ENCODE measurements around the gene MOCOS. TPM values are rescaled to one million over a fixed set of nuclear protein-coding genes. Genes with fewer than 3 reads are reported as not detected.

Gene MOCOS
- total and polyA plus RNA-seq, 2 of the 13 experiments (the other 11 are each of a cell fraction or from before 2014, with no cell fraction given): 7.7 to 15.4 TPM

DNA sequence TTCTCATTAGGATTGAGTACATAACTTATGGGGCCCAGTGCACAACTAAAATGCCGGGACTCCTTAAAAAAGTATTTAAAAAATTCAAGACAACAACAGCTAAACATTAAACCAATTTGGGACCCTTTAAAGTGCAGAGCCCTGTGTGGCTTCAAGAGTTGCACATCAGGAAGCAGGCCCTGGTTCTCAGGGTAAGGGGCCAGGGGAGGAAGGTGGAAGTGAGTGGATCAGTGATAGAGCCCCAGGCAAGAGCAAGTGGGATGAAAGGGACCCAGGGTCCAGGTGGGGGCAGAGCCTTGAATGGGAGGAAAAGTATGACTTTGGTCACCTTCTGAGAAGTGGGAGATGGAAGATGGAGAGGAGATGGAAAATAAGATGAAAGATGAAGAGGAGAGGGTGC, 107.9 kb downstream of the MOCOS start (continued):
- TF ChIP-seq, protein P1, sequence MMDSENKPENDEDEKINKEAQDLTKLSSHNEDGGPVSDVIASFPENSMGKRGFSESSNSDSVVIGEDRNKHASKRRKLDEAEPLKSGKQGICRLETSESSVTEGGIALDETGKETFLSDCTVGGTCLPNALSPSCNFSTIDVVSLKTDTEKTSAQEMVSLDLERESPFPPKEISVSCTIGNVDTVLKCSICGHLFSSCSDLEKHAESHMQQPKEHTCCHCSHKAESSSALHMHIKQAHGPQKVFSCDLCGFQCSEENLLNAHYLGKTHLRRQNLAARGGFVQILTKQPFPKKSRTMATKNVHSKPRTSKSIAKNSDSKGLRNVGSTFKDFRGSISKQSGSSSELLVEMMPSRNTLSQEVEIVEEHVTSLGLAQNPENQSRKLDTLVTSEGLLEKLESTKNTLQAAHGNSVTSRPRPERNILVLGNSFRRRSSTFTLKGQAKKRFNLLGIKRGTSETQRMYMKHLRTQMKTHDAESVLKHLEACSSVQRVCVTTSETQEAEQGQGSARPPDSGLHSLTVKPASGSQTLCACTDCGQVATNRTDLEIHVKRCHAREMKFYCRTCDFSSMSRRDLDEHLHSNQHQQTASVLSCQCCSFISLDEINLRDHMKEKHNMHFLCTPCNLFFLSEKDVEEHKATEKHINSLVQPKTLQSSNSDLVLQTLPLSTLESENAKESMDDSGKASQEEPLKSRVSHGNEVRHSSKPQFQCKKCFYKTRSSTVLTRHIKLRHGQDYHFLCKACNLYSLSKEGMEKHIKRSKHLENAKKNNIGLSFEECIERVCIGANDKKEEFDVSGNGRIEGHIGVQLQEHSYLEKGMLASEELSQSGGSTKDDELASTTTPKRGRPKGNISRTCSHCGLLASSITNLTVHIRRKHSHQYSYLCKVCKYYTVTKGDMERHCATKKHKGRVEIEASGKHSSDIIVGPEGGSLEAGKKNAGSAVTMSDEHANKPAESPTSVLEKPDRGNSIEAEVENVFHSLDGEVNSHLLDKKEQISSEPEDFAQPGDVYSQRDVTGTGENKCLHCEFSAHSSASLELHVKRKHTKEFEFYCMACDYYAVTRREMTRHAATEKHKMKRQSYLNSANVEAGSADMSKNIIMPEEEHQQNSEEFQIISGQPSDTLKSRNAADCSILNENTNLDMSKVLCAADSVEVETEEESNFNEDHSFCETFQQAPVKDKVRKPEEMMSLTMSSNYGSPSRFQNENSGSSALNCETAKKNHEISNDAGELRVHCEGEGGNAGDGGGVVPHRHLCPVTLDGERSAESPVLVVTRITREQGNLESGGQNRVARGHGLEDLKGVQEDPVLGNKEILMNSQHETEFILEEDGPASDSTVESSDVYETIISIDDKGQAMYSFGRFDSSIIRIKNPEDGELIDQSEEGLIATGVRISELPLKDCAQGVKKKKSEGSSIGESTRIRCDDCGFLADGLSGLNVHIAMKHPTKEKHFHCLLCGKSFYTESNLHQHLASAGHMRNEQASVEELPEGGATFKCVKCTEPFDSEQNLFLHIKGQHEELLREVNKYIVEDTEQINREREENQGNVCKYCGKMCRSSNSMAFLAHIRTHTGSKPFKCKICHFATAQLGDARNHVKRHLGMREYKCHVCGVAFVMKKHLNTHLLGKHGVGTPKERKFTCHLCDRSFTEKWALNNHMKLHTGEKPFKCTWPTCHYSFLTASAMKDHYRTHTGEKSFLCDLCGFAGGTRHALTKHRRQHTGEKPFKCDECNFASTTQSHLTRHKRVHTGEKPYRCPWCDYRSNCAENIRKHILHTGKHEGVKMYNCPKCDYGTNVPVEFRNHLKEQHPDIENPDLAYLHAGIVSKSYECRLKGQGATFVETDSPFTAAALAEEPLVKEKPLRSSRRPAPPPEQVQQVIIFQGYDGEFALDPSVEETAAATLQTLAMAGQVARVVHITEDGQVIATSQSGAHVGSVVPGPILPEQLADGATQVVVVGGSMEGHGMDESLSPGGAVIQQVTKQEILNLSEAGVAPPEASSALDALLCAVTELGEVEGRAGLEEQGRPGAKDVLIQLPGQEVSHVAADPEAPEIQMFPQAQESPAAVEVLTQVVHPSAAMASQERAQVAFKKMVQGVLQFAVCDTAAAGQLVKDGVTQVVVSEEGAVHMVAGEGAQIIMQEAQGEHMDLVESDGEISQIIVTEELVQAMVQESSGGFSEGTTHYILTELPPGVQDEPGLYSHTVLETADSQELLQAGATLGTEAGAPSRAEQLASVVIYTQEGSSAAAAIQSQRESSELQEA (CRISPR knock-in tag; IDR thresholded peaks at IDR 0.05; ENCODE audit: not compliant biosample characterization): no peak
- TF ChIP-seq ZBTB1 (CRISPR knock-in tag; IDR thresholded peaks at IDR 0.05; ENCODE audit: borderline replicate concordance) (no peak), FOXK2 (IDR thresholded peaks at IDR 0.05) (no peak), XRCC5 (optimal IDR thresholded peaks at IDR 0.05; ENCODE audit: low read length) (no peak), SETDB1 (CRISPR knock-in tag; IDR thresholded peaks at IDR 0.05; ENCODE audit: borderline replicate concordance) (no peak)
- TF ChIP-seq, protein P2, sequence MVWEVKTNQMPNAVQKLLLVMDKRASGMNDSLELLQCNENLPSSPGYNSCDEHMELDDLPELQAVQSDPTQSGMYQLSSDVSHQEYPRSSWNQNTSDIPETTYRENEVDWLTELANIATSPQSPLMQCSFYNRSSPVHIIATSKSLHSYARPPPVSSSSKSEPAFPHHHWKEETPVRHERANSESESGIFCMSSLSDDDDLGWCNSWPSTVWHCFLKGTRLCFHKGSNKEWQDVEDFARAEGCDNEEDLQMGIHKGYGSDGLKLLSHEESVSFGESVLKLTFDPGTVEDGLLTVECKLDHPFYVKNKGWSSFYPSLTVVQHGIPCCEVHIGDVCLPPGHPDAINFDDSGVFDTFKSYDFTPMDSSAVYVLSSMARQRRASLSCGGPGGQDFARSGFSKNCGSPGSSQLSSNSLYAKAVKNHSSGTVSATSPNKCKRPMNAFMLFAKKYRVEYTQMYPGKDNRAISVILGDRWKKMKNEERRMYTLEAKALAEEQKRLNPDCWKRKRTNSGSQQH (CRISPR knock-in tag; IDR thresholded peaks at IDR 0.05; ENCODE audit: low read depth): no peak
